GM19193 (cell line): Measurements from ENCODE around the gene ACAP2.

Source experiments
- POLR2A ChIP-seq: IDR thresholded peaks from 4 replicates; pipeline ENCODE4 v1.6.1; 2011; ENCODE audit not compliant: insufficient read depth, insufficient read length; ENCODE audit errors: extremely low read depth

Gene ACAP2

GRCh38 chr3:195238586-195239118, 204.2 kb downstream of the ACAP2 start:
- no peak for TF ChIP-seq POLR2A

GRCh38 chr3:195238081-195238571, 204.7 kb downstream of the ACAP2 start:
- no peak for TF ChIP-seq POLR2A

DNA sequence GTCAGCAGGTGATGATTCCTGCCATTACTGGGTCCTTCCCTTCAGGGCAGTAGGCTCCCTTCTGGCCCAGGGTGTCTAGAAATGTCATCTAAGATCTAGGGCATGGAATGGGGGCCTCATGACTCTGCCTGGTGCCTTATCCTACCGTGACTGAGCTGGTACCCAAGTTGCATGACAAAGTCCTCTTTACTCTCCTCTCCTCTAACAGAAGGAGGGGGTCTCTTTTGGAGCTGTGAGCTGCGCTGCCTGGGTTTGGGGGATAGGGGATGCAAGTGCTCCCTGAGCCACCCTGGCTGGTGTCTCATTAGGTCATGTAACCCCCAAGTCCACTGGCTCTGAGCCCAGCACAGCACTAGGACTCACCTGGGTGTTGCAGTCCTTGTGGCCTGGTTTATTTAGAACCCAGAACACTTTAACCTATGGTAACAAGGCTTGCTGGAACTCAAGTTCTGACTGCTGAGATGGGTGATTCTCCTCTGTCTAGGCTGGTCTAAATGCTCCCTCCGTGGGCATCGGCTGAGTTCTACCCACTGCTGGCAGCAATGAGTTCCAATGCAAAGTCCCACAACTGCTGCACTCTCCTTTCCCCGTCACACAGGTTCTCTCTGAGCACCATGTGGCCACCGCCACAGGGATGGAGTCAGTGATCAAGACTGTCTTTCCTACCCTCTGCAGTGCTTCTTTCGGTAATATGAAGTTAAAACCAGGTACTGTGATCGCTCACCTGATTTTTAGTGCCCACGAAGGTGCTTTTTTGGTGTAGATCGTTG, 205.8 kb downstream of the ACAP2 start:
- no peak for TF ChIP-seq POLR2A

DNA sequence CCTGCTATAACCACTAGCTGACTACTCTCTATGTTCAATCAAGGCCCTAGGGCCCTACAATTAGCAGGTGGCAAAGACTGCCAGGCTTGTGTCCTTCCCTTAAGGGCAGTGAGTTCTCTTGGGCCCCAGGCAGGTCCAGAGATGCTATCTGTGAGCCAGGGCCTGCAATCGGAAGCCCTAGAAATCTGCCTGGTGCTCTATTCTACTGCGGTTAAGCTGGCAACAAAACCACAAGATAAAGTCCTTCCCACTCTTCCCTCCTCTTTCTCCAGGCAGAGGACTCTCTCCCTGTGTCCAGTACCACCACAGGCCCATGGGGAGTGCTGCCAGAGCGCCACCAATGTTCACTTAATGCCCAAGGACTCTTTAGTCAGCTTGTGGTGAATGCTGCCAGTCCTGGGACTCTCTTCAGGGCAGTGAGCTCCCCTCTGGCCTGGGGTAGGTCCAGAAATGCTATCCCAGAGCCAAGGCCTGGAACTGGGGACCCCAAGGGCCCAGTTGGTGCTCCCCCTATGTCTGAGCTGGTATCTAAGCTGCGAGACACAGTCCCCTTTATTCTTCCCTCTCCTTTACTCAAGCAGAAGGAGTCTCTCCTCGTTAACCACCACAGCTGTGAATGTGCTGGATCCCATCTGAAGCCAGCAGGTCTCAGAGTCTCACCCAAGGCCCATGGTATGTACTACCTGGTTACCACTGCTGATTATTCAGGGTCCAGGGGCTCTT, 206.6 kb downstream of the ACAP2 start:
- no peak for TF ChIP-seq POLR2A

- no peak for TF ChIP-seq POLR2A
Observed at GRCh38 chr3:195230244-195230643, 212.6 kb downstream of the ACAP2 start.

DNA sequence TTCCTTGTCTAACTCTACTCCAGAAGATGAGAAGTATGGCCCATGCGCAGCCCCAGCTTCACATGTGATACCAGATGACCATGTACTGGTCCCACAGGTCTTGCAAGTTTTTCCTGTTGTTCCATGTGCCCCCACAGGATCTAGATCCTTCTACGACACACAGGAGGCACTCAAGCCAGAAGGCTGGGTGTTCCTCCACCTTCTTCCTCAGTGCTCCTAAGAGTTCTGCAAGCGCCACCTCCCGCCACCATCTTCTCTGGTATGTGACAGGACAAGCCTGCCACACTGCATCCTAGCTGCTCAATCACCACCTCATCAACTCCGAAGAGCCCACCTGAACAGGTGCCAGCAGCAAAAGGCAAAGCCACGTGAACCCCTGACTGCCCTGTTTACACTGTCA, 214.9 kb downstream of the ACAP2 start:
- no peak for TF ChIP-seq POLR2A

GRCh38 chr3:195226900-195227447, 215.8 kb downstream of the ACAP2 start:
- TF ChIP-seq POLR2A = no peak

GRCh38 chr3:195226445-195226844, 216.4 kb downstream of the ACAP2 start:
- TF ChIP-seq POLR2A = no peak

DNA sequence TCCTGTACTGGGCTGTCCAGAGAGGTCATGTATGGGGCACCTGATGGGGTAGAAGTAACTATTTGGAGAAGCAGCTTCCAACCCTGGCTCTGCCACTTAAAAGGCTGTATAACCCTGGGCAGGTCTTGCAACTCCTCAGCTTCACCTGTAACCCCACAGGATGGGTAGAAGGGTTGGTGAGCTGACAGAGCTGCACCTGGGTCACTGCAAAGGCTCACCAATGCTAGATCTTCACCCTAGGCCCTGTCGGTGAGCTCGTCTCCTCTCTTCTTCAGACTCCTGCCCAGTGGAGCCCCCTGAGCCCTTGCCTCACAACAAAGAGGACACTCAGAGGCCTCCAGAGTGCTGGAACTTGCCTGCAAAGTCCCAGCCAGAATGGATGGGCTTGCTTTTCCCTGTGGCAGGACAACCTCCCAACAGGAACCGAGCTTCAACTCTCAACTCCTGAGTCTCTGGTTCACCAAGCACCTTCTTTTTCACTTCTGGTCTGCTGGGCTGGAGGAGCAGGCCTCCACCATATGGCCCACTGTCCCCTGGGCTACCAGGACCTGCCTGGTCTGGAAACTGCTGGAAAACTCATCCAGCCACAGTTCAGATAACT, 217.7 kb downstream of the ACAP2 start:
- TF ChIP-seq POLR2A = no peak
